HL-60/S4 treated with phorbol 12-myristate 13-acetate at 8.2 ng/mL for 4 days and 3 days (cell line): ENCODE measurements around the gene MATN3.
"Not testable (repeated sequence)": the region's sequence is repeated elsewhere in the genome, so short reads cannot be mapped to it uniquely, and the experiment has no call there.

Experiments used
- in situ Hi-C: fragments of 300-500 bp; cut with MboI; formaldehyde crosslinking; loops from 2 replicates; pipeline ENCODE4 v1.15.0; 2022; ENCODE audit warnings: low sequenced_read_pairs

The MATN3 gene, protein sequence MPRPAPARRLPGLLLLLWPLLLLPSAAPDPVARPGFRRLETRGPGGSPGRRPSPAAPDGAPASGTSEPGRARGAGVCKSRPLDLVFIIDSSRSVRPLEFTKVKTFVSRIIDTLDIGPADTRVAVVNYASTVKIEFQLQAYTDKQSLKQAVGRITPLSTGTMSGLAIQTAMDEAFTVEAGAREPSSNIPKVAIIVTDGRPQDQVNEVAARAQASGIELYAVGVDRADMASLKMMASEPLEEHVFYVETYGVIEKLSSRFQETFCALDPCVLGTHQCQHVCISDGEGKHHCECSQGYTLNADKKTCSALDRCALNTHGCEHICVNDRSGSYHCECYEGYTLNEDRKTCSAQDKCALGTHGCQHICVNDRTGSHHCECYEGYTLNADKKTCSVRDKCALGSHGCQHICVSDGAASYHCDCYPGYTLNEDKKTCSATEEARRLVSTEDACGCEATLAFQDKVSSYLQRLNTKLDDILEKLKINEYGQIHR

DNA sequence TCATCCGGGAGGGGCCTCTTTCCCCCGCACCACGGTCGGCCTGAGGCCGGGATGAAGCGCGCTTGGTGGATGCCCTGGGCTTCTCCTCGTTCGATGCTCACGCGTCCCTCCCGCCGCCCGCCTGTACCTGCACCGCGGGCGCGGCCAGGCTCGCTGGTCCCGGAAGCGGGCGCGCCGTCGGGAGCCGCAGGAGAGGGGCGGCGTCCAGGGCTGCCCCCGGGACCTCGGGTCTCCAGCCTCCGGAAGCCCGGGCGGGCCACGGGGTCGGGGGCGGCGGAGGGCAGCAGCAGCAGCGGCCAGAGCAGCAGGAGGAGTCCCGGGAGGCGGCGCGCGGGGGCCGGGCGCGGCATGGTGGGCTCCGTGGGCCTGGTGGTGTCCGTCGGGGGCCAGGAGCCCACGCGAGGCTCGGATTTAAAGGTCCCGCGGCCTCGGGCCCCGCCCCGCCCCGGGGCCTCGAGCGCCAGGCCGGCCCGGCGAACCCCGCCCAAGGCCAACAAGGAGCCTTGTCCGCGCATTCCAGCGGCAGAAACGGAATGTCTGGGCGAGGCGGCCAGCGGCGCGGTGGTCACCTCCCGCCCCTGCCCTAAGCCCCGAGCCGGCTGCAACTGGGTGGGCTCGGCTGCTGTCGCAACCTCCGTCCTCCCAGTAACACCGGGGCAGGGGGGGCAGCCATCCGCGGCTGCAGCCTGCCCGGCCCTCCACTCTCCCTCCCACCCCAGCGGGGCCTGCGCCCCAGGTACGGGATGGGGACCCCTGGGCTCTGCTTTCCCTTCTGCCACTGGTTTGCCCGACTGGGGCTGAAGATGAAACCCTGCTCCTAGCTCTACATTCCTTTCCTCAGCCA is at the start of gene MATN3:
Gene MATN3, minus strand, starts transcription at position 387 of the 844 bp plus-strand sequence. Its CDS starts 37 bp downstream, at position 350.
- in situ Hi-C loops = no loop called here

DNA sequence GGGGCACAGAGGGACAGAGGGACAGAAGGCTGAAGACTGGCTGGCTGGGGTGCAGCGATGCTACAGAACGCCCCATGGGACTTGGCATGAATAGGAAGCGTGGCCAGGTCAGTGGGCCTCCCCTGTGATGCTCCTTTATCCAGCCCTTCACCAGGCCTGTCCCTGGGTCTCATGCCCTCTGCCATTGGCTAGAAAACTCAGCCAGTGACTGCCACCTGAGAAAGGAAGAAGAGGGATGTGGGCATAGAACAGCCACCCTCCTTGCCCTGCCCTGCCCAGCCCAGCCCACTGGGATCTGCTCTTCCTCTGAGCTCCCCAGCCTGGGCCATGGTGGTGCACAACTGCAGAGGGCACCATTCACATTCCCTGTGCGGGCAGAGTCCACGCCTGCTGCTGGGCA is 49.5 kb upstream of the MATN3 start:
- in situ Hi-C loops = no loop called here

DNA sequence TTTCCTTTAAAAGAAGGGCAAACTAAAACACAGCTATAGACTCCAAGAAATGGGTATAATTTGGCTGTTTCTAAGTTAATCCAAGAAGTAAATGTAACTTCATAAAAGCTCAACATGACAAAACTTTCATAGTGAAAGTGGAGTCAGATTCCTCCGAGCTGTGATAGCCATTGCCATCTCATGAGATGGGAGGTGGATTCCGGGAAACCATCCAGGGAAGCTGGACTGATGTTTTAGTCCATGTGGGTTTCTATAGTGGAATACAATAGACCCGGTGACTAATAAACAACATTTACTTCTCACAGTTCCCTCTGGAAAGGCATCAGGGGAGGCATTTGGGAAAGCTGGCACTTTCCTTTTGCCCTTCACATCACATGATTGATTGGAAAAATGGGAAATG is 49.0 kb upstream of the MATN3 start:
- in situ Hi-C loops = no loop called here

DNA sequence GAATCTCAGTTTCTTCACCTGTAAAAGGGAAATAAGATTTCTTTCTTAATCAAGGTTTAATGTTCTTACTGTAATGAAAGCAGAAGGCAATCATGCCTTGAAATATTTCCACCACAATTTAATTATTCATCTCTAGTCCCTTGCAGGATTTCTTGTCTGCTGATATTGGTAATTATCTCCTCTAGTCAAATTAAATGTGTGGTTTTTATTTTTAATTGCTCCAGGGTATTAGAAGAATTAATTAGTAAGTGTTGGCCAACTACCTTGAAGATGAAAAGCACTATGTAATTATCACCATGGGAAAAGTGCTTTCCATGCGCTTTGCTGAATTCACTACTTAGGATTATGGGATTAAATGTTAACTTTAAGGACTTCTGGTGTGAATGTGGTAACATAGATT is 47.6 kb upstream of the MATN3 start:
- in situ Hi-C loops = no loop called here

DNA sequence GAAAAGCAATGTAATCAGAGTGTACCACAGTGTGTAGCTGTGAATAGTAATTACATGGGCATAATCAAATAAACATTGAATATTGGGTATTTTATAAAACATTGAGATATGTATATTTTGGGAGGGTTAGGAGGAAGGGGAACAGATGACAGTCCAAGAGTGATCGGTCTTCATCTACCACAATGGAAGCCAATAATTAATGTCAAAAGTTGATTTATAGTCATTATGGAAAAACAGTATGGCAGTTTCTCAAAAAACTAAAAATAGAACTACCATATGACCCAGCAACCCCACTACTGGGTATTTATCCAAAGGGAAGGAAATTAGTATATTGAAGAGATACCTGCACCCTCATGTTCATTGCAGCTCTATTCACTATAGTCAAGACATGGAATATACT is 44.8 kb upstream of the MATN3 start:
- in situ Hi-C loops = no loop called here

DNA sequence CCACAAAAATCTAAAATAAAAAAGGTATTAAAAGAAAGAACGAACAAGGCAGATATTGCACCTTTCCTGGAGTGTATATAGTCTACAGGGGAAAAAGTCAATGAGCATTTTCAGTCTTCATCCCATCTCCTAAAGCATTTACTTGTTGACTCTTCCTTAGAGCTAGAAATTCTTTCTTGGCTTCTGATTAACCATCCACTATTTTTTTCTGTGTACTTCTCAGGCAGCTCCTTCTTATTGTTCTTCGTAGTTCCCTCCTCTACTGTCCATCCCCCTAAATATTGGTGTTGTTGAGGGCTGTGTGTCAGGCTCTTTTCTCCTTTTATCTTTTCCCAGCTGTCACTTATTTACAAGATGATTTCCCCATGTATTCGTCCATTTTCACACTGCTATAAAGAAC is 42.5 kb upstream of the MATN3 start:
- in situ Hi-C loops = no loop called here

DNA sequence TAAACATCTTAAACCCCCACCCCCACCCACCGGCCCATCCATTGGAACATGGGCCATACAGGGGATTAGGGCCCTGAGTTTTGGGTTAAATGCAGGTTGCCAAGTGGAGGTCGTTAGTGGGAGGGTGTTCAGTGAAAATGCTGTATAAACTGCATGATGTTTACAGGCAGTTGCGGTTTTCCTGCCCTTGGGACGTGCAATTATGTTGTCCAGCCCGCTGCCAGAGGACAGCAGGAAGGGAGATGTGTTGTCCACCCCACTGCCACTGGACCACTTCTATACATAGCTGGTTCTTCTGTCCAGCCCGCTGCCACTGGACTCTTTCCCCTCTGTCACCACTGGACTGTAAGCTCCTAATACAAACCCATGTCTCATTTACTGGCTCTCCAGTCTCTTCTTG is 41.7 kb upstream of the MATN3 start:
- in situ Hi-C loops = no loop called here

DNA sequence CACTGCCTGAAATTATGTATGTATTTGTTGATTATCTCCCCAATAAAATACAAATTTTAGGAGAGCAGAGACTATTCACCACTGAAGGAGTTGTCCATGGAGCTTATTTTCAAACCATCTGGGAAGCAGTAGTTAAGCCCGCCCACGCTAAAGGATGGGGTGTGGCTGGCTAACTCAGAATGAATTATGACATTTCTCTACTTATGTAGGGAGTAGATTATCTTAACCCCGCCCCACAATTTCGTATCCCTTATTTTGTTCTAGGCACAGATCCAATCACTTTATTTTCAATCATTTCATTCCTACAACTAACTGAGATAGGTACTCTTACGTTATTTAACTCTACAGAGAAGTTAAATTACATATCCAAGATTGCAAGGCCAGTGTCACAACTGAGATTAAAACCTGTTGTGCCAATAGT is 40.4 kb upstream of the MATN3 start:
- in situ Hi-C loops = no loop called here

DNA sequence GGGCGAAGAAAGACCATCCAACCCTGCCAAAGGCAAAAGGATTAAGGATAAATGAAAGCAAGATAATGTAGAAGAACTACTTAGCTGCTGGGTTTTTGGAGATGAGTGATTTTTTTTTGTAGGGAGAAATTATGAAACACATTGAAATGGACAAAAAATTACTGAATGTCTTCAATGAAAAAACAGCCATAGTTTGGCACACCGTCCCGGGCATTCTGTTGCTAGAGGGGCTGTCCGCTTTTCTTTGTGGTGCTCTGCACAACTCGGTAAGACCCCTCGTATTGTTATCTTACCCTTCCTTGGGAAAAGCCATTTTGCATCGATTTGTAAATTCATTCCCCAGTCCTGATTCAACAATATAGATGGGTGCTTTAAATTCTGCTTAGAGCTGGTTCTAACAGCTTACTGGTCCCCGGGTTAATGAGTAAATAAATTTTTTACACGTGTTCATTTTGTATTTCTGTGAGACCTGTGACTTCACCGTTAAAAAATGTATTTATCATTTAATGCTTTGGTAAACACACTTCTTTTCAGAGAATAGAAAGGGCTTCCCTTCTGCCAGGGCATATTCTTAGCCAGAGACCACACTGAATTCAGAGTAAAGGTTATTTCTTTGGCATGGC is 39.9 kb upstream of the MATN3 start:
- in situ Hi-C loops = no loop called here

DNA sequence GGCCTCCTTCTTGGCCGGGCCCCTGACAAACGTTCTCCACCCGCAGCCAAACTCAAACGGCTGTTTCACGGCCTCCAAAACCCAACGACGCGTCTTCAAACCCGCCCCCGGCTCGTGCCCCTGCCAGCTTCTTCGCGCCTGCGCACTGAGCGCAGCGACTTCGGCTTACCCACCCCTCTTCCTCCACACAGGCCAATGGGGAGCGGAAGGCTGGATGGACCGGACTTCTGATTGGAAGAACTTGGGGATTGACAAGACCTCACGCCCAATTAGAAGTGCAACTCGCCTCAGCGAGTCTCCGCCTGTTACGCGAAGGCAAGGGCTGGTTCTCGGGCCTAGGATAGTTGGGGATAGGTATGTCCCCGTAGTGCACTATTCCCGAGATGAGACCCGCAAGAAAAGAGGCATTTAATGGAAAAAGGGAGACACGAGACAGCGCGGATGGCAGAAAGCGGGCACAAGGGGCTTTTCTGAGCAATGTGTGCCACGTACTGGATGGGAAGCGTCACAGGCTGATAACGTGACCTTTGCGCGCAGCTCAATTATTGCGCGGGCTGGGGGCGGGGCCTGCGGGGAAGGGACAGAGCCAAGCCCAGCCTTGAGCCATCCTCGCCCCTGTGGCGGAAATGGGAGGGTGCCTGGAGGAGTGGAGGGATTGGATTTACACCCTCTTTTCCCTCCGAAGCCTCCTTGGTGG is 39.2 kb upstream of the MATN3 start, which contains the start of gene LAPTM4A:
Gene LAPTM4A, minus strand, starts transcription at position 97 of the 697 bp plus-strand sequence. CDS start 108 bp downstream, outside the sequence.
- in situ Hi-C loops = no loop called here

DNA sequence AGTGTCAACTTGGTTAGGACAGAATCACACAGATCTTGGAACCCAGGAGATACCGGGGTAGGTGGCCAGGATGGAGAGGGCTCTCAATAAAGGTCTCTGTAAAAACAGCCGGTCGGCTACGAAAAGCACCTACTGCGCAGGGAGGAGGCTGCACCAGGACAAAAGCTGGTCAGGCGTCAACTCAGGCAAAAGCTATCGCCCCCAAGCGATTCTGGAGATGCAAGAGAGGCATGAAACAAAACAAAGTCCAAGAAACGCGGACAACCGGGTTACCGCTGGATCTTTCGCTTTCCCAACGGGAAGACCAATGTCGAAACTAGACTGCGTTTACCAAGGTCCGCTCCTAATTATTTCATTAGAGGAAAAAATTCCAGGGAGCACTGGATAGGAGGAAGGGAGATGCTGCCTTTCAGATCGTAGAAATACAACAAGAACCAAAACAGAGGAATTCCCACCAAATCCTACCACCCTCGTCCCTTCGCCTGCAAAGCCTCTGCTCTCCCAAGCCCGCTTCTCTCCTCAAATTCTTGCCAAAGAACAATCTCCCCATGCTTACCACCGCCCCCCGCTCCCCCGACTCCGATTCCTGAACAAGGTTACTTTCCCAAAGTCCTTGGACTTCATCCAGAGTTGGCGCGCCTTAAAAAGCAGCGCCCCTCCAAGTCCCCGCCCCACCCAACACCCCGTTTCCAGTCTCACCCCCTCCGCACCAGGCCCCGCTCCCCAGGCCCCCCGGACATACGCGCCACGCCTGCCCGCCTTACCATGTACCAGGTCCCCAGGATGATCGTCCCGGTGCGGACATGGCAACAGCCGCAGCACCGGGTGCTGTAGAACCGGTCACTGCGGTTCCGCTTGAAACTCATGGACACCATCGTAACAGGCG is 38.4 kb upstream of the MATN3 start:
- in situ Hi-C loops = no loop called here

DNA sequence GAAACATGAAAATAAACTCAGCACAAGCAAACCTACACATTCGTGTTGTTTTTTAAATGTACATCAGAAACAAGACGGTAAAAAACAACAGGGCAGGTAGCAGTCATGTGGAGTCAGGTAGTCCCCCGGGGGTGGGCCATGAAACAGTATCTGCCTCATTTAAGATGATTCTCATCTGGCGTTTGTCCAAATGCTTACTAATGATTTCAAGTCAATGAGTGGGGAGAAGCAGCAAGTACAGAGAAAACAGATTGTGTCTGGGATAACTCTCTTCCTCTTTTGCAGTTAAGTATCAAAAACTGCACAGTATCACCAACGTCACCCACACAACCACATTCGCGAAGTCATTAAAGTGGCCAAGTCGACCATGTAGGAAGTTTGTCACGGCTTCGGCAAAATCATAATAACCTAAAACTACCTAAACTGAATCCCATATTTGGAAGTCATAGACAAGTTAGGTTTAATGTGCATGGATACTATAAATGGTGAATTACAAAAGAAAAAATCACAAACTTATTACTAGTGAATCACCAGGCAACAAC is 37.7 kb upstream of the MATN3 start:
- in situ Hi-C loops = no loop called here

DNA sequence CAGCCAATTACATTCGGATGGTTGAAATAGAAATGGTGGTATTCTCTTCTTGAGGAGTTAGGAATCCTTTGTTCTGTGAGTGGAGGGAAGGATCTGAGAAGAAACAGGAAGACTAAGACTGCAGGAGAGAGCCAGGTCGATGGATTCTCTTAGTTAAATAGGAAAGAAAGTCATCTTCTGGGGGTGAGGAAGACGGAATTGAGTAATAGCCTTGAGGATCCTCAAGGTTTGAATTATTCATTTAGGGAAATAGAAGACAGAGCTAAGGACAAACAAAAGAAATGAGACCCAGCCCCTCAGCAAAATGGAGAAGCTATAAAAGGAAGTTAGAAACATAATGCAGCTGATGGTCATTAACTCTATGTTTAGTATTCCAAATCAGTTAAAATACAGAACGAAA is 37.2 kb upstream of the MATN3 start:
- in situ Hi-C loops = no loop called here

DNA sequence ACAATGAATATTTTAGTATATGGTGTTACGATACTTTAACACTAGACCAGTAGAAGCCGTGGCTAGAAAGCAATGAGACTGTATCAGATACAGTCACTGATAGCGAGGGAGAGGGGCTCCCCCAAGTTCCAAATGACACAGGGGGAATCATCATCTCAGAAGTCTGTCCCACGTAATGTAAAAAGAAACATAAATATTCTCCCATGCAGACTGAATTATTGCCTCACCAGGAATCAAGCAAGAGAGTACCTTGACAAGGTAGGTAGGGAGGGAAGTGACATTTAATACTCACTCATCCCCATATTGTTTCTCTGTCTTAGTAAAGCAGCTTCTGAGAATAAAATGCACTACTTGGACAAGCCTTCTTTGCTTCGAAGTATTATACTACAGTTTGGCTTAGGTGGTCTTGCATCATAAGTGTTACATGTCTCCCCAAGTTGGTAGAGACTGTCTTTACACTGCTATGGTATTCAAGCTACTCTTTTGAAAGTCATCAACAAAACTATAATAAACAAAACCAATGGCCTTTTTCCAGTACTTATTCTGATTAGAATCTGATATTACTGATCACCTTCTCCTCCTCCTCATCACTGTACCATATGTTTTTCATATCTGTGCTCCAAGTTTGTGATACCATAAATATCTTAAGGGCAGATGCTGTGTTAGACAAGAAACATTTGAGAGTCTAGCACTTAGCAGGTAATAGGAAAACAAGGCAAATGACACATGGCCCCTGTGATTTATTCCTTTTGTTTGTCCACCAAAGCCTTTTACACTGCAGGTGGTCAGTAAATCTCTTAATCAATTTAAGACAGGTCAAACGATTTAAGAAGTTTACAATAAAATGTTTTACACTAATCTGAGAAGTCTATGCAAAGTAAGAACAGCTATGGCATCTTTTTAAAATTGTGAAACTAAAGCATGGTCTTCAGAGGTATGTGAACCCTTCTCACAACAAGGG is 36.3 kb upstream of the MATN3 start:
- in situ Hi-C loops = no loop called here

DNA sequence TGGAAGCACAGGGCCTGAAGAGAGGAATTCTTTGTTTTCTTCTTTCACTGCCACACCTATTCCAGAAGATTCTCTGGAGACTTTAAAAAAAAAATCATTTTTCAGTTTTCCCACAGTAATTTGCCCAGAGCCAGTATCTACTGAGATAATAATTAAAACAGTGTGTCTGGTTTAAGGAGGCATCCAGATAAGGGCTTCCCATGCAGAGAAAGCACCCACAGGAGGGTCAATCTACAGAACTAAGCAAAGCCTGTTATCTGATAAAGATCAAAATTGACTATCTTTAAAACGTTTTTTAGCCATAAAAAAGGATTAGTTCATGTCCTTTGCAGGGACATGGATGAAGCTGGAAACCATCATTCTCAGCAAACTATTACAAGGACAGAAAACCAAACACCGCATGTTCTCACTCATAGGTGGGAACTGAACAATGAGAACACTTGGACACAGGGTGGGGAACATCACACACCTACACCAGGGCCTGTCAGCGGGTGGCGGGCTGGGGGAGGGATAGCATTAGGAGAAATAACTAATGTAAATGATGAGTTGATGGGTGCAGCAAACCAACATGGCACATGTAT is 33.3 kb upstream of the MATN3 start:
- in situ Hi-C loops = not testable (repeated sequence)

DNA sequence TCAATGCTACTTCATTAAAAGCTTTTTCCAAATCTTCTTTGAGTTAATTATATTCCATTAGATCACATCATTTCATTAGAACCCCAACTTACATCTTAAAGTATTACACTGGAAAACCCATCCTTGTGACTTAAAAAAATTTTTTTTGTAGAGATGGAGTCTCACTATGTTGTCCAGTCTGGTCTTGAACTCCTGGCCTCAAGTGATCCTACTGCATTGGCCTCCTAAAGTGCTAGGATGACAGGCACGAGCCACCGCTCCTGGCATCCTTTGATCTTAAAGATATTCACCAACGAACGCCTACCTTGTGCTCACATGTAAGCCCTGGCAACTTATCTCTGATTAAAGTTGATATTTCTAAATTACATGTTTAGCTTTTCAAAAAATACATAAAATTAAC is 32.3 kb upstream of the MATN3 start:
- in situ Hi-C loops = no loop called here

DNA sequence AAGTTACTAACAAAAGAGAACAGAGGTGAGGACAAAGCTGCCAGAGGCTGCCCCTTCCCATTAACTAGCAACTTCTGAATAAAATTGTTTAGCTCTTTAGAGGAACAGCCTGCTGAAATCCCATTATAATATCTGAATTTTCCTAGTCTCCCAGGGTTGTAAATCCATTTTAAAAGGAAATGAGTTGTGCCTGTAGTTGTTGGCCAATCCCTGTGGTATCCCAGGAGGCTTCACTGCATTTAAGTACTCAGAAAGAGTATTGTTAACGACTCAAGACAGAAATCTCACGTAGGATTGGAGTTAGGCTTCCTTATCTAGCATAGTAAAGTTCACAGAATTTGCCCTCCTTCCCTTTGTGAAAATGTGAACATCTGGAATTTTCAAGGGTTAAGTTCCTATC is 30.1 kb upstream of the MATN3 start:
- in situ Hi-C loops = no loop called here
